ENCODE data around the gene CYB5D1.

CYB5D1 gene

GRCh38 chr17:7848739-7849129, 9.1 kb upstream of the CYB5D1 start:
- peaks cover 13% of the 10 kb centered on the region for H3F3A ChIP-seq (ENCODE audit: insufficient read depth)
- H3K36me3 ChIP-seq (ENCODE audit: low read length) = no peaks in the 10 kb centered on the region
- H3K79me2 ChIP-seq (ENCODE audit: insufficient read depth, low read length) = peaks cover 13% of the 10 kb centered on the region; the same call in 1 of the 2 replicates
- H3K27ac ChIP-seq (ENCODE audit: low read depth, low read length) = no peak overlapping the region
- H3K4me2 ChIP-seq (ENCODE audit: low read depth, low read length, poor library complexity, severe bottlenecking) = no peak overlapping the region
- H3K9me2 ChIP-seq (replicated peaks; ENCODE audit: insufficient read depth, low read length) = no peaks in the 10 kb centered on the region
- H4K20me1 ChIP-seq (ENCODE audit: low read depth, low read length) = no peaks in the 10 kb centered on the region
- H3K4me3 ChIP-seq (ENCODE audit: insufficient read depth, low read length, poor library complexity, severe bottlenecking) = no peak overlapping the region
- no peak overlapping the region for H2AFZ ChIP-seq (ENCODE audit: low read depth, low read length, severe bottlenecking)
- no peak overlapping the region for H3K9ac ChIP-seq (ENCODE audit: low read length)
- H3K27me3 ChIP-seq (ENCODE audit: low read length) = no peaks in the 10 kb centered on the region
- no peaks in the 10 kb centered on the region for H3K9me3 ChIP-seq (ENCODE audit: insufficient read depth, low read length)
- no peak for TF ChIP-seq EZH2phosphoT487 (conservative IDR thresholded peaks at IDR 0.05; ENCODE audit: low read length)

GRCh38 chr17:7849130-7849750, 8.6 kb upstream of the CYB5D1 start:
- Histone ChIP-seq H3K4me2 (ENCODE audit: low read depth, low read length, poor library complexity, severe bottlenecking) (no peak overlapping the region), H4K20me1 (ENCODE audit: low read depth, low read length) (no peaks in the 10 kb centered on the region)
- TF ChIP-seq CTCF (IDR thresholded peaks at IDR 0.05; ENCODE audit: insufficient read depth, low read length, poor library complexity, severe bottlenecking) = no peak
- no peak for TF ChIP-seq EZH2phosphoT487 (conservative IDR thresholded peaks at IDR 0.05; ENCODE audit: low read length)

GRCh38 chr17:7849751-7850504, 7.9 kb upstream of the CYB5D1 start:
- no peak for TF ChIP-seq EZH2phosphoT487 (conservative IDR thresholded peaks at IDR 0.05; ENCODE audit: low read length)
- no peak for TF ChIP-seq CTCF (IDR thresholded peaks at IDR 0.05; ENCODE audit: insufficient read depth, low read length, poor library complexity, severe bottlenecking)
- H3K36me3 ChIP-seq (ENCODE audit: low read length) = no peaks in the 10 kb centered on the region
- H3F3A ChIP-seq (ENCODE audit: insufficient read depth) = peaks cover 10% of the 10 kb centered on the region
- no peaks in the 10 kb centered on the region for H3K9me3 ChIP-seq (ENCODE audit: insufficient read depth, low read length)
- H3K4me2 ChIP-seq (ENCODE audit: low read depth, low read length, poor library complexity, severe bottlenecking) = peak overlapping the region; percentile 68
- peak overlapping the region; percentile 61 for H3K9ac ChIP-seq (ENCODE audit: low read length)
- no peaks in the 10 kb centered on the region for H3K27me3 ChIP-seq (ENCODE audit: low read length)
- no peak overlapping the region for H3K4me3 ChIP-seq (ENCODE audit: insufficient read depth, low read length, poor library complexity, severe bottlenecking)
- no peak overlapping the region for H2AFZ ChIP-seq (ENCODE audit: low read depth, low read length, severe bottlenecking)
- H4K20me1 ChIP-seq (ENCODE audit: low read depth, low read length) = no peaks in the 10 kb centered on the region
- peaks cover 8% of the 10 kb centered on the region; the same call in 1 of the 2 replicates for H3K79me2 ChIP-seq (ENCODE audit: insufficient read depth, low read length)
- H3K9me2 ChIP-seq (replicated peaks; ENCODE audit: insufficient read depth, low read length) = no peaks in the 10 kb centered on the region
- peak overlapping the region; percentile 65; the same call in 1 of the 2 replicates for H3K27ac ChIP-seq (ENCODE audit: low read depth, low read length)

More at GRCh38 chr17:7849130-7849750, 8.6 kb upstream of the CYB5D1 start:
- no peaks in the 10 kb centered on the region for H3K9me2 ChIP-seq (replicated peaks; ENCODE audit: insufficient read depth, low read length)
- no peak overlapping the region for H3K9ac ChIP-seq (ENCODE audit: low read length)
- peaks cover 10% of the 10 kb centered on the region for H3F3A ChIP-seq (ENCODE audit: insufficient read depth)
- H3K27me3 ChIP-seq (ENCODE audit: low read length) = no peaks in the 10 kb centered on the region
- H3K27ac ChIP-seq (ENCODE audit: low read depth, low read length) = no peak overlapping the region
- no peak overlapping the region for H2AFZ ChIP-seq (ENCODE audit: low read depth, low read length, severe bottlenecking)
- peaks cover 9% of the 10 kb centered on the region; the same call in 1 of the 2 replicates for H3K79me2 ChIP-seq (ENCODE audit: insufficient read depth, low read length)
- no peaks in the 10 kb centered on the region for H3K9me3 ChIP-seq (ENCODE audit: insufficient read depth, low read length)
- no peaks in the 10 kb centered on the region for H3K36me3 ChIP-seq (ENCODE audit: low read length)
- no peak overlapping the region for H3K4me3 ChIP-seq (ENCODE audit: insufficient read depth, low read length, poor library complexity, severe bottlenecking)
